Neural progenitor cell (in vitro differentiated cells): ENCODE results near the gene ZNF511.

Experiments
- CTCF ChIP-seq: fragments of 200-600 bp; sonication (generic); IDR thresholded peaks from 2 replicates; pipeline ENCODE4 v1.5.1; 2017; ENCODE audit warnings: antibody characterized with exemption, mild to moderate bottlenecking
- EZH2 ChIP-seq: fragments of 200-600 bp; sonication (generic); IDR thresholded peaks from 2 replicates; pipeline ENCODE4 v1.6.1; 2017; ENCODE audit warnings: antibody characterized with exemption, mild to moderate bottlenecking, moderate library complexity
- EZH2phosphoT487 ChIP-seq: fragments of 200-600 bp; sonication (generic); IDR thresholded peaks from 2 replicates; pipeline ENCODE4 v1.6.1; 2017; ENCODE audit warnings: antibody characterized with exemption

GRCh38 chr10:133309100-133309719, 496 bp downstream of the ZNF511 start:
- TF ChIP-seq CTCF (no peak), EZH2 (no peak), EZH2phosphoT487 (no peak)
